ENCODE data around the gene PCK2.

DNA sequence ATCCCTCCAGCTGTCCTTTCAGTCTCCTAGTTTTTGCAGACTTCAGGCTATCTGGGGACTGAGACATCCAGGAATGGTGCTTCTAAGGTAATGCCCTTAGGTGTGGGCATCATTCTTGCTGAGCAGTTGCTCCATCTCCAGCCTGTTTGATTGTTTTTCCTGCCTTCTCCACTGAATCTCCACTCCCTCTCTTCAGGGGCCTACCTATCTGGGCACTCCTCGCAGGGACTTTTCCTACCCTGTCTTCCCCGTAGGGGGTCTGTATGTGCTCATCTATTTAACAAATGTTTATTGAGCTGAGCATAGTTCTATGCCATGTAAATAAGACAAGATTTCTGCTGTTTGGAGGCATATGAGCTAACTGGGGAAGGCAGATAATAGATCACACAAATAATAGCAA is 38.9 kb downstream of the PCK2 start:
- TF ChIP-seq, protein P1, sequence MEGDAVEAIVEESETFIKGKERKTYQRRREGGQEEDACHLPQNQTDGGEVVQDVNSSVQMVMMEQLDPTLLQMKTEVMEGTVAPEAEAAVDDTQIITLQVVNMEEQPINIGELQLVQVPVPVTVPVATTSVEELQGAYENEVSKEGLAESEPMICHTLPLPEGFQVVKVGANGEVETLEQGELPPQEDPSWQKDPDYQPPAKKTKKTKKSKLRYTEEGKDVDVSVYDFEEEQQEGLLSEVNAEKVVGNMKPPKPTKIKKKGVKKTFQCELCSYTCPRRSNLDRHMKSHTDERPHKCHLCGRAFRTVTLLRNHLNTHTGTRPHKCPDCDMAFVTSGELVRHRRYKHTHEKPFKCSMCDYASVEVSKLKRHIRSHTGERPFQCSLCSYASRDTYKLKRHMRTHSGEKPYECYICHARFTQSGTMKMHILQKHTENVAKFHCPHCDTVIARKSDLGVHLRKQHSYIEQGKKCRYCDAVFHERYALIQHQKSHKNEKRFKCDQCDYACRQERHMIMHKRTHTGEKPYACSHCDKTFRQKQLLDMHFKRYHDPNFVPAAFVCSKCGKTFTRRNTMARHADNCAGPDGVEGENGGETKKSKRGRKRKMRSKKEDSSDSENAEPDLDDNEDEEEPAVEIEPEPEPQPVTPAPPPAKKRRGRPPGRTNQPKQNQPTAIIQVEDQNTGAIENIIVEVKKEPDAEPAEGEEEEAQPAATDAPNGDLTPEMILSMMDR (IDR thresholded peaks at IDR 0.05; ENCODE audit: insufficient read depth, low read length), result no peak
- TF ChIP-seq REST (IDR thresholded peaks at IDR 0.05; ENCODE audit: insufficient replicate concordance, low read depth) (no peak), POLR2AphosphoS5 (IDR thresholded peaks at IDR 0.05; ENCODE audit: low read depth) (no peak), GABPA (IDR thresholded peaks at IDR 0.05; ENCODE audit: low read depth) (no peak)
